IMR-90 (cell line): ENCODE measurements around the gene POU2AF1.

ENCODE experiments used
- BHLHE40 ChIP-seq: fragments of 150-350 bp; IDR thresholded peaks from 2 replicates; pipeline ENCODE4 v1.6.1; 2016; ENCODE audit warnings: mild to moderate bottlenecking, low read depth, low read length
- CEBPB ChIP-seq: IDR thresholded peaks from 2 replicates; pipeline ENCODE4 v1.6.1; 2012; ENCODE audit warnings: low read depth, low read length, improper control_type of control experiment
- CHD1 ChIP-seq: IDR thresholded peaks from 2 replicates; pipeline ENCODE4 v1.6.1; 2012; ENCODE audit warnings: low read depth, low read length, improper control_type of control experiment
- FOS ChIP-seq: fragments of 150-350 bp; IDR thresholded peaks from 2 replicates; pipeline ENCODE4 v1.6.1; 2016; ENCODE audit warnings: low read depth, low read length
- MAFK ChIP-seq: IDR thresholded peaks from 2 replicates; pipeline ENCODE4 v1.6.1; 2012; ENCODE audit warnings: low read depth, low read length, improper control_type of control experiment
- MXI1 ChIP-seq: IDR thresholded peaks from 2 replicates; pipeline ENCODE4 v1.6.1; 2012; ENCODE audit warnings: low read depth, mild to moderate bottlenecking, low read length, moderate library complexity, borderline replicate concordance
- NFE2L2 ChIP-seq: fragments of 150-350 bp; IDR thresholded peaks from 2 replicates; pipeline ENCODE4 v1.6.1; 2016; ENCODE audit warnings: low read depth, mild to moderate bottlenecking, low read length
- POLR2A ChIP-seq: IDR thresholded peaks from 2 replicates; pipeline ENCODE4 v1.6.1; 2012; ENCODE audit warnings: mild to moderate bottlenecking, low read depth, low read length
- RAD21 ChIP-seq: IDR thresholded peaks from 2 replicates; pipeline ENCODE4 v1.6.1; 2012; ENCODE audit warnings: low read length, improper control_type of control experiment
- RFX5 ChIP-seq: IDR thresholded peaks from 2 replicates; pipeline ENCODE4 v1.8.0; 2012; ENCODE audit warnings: low read depth, mild to moderate bottlenecking, low read length, moderate library complexity
- SMC3 ChIP-seq: fragments of 150-350 bp; IDR thresholded peaks from 2 replicates; pipeline ENCODE4 v1.6.1; 2016; ENCODE audit warnings: low read depth, mild to moderate bottlenecking, antibody characterized with exemption, low read length, moderate library complexity
- TF ChIP-seq, protein P1 (sequence below): conservative IDR thresholded peaks from 2 replicates; pipeline ENCODE4 v1.5.1; 2012; ENCODE audit warnings: mild to moderate bottlenecking, low read depth, low read length, improper control_type of control experiment
- TF ChIP-seq, protein P2 (sequence below): fragments of 150-350 bp; IDR thresholded peaks from 2 replicates; pipeline ENCODE4 v1.6.1; 2017; ENCODE audit warnings: mild to moderate bottlenecking, antibody characterized with exemption, low read length, low read depth

DNA sequence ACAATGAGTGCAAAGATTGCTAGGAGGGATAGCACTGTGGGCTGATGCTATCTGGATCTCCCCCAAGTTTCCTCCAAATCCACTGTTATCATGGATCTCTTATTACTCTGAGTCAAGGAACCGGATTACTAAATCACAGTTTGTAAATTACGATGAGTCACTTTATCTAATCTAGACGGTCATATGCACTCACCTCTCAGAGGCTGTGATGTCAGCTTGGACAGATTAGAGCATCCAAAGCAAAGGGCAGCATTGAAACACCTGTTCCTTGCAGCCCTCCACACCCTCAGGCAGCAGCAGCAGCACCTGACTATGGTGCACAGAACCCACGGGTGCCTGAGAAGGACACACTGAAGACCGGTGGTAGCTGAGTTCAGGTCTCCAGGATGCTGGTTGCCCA, 14.0 kb upstream of the POU2AF1 start:
- TF ChIP-seq, protein P1, sequence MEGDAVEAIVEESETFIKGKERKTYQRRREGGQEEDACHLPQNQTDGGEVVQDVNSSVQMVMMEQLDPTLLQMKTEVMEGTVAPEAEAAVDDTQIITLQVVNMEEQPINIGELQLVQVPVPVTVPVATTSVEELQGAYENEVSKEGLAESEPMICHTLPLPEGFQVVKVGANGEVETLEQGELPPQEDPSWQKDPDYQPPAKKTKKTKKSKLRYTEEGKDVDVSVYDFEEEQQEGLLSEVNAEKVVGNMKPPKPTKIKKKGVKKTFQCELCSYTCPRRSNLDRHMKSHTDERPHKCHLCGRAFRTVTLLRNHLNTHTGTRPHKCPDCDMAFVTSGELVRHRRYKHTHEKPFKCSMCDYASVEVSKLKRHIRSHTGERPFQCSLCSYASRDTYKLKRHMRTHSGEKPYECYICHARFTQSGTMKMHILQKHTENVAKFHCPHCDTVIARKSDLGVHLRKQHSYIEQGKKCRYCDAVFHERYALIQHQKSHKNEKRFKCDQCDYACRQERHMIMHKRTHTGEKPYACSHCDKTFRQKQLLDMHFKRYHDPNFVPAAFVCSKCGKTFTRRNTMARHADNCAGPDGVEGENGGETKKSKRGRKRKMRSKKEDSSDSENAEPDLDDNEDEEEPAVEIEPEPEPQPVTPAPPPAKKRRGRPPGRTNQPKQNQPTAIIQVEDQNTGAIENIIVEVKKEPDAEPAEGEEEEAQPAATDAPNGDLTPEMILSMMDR: no peak
- TF ChIP-seq POLR2A: no peak
- TF ChIP-seq CEBPB: no peak
- no peak for TF ChIP-seq BHLHE40
- TF ChIP-seq RFX5: no peak
- TF ChIP-seq RAD21: no peak
- TF ChIP-seq, protein P2, sequence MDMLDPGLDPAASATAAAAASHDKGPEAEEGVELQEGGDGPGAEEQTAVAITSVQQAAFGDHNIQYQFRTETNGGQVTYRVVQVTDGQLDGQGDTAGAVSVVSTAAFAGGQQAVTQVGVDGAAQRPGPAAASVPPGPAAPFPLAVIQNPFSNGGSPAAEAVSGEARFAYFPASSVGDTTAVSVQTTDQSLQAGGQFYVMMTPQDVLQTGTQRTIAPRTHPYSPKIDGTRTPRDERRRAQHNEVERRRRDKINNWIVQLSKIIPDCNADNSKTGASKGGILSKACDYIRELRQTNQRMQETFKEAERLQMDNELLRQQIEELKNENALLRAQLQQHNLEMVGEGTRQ: no peak
- no peak for TF ChIP-seq FOS
- TF ChIP-seq CHD1: no peak
- TF ChIP-seq NFE2L2: no peak
- TF ChIP-seq SMC3: no peak
- TF ChIP-seq MXI1: no peak
- TF ChIP-seq MAFK: no peak
